Measurements from ENCODE around the gene PON1.

DNA sequence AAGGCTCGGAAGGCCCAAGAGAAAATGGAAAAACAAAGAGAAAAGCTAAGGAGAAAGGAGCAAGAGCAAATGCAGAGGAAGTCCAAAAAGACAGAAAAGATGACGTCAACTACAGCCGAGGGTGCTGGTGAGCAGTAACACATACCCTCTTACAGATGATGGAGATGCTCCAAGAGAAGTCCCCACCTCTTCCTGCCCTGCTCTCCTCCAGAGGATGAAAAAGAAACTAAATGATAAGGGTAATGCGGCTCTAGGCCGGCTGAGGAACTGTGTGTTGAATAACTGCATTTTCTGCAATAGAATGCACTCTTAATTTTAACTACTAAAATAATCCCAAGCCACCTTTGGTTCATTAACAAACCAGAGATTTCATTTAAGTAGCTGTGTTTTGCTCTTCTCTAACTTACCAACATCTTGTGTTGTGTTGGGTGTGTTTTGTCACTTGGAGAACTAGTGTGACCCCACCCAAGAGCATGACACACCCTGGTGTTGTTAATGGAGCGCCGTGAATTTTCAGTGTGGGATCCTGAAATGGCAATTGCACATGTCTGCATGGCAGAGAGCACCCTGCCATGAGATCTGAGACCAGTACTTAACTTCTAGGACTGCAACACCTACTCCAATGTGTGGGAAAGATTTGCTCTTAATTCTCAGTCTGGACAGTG, 34.0 kb downstream of the PON1 start:
- TF ChIP-seq, protein P1, sequence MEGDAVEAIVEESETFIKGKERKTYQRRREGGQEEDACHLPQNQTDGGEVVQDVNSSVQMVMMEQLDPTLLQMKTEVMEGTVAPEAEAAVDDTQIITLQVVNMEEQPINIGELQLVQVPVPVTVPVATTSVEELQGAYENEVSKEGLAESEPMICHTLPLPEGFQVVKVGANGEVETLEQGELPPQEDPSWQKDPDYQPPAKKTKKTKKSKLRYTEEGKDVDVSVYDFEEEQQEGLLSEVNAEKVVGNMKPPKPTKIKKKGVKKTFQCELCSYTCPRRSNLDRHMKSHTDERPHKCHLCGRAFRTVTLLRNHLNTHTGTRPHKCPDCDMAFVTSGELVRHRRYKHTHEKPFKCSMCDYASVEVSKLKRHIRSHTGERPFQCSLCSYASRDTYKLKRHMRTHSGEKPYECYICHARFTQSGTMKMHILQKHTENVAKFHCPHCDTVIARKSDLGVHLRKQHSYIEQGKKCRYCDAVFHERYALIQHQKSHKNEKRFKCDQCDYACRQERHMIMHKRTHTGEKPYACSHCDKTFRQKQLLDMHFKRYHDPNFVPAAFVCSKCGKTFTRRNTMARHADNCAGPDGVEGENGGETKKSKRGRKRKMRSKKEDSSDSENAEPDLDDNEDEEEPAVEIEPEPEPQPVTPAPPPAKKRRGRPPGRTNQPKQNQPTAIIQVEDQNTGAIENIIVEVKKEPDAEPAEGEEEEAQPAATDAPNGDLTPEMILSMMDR (IDR thresholded peaks at IDR 0.05) = no peak
- TF ChIP-seq POLR2A (IDR thresholded peaks at IDR 0.05) = no peak

All from uterus (tissue), 2 donors.